ENCODE measurements around the gene TP63. TPM values are rescaled to one million over a fixed set of nuclear protein-coding genes. Genes with fewer than 3 reads are reported as not detected.

The TP63 gene
- total and polyA plus RNA-seq, 2 donors (not counting 3 experiments of a cell fraction or from before 2014, with no cell fraction given) = not detected

- CTCF ChIA-PET = interaction anchor here (0.8 to 4.2 kb wide), 9 partner anchors 11 to 162 kb away, joined by 3 to 25 read pairs (median 4); no protein-coding TSS in a partner anchor
- peaks cover 18% of the 10 kb centered on the region for H3K4me1 ChIP-seq (ENCODE audit: control insufficient read depth, extremely low read depth, insufficient read depth, low read length)
- H3K36me3 ChIP-seq (ENCODE audit: control insufficient read depth in 2 of 2, extremely low read depth in 1 of 2, insufficient read depth in 2 of 2, low read length in 2 of 2) = no peaks in the 10 kb centered on the region
- H2AFZ ChIP-seq (ENCODE audit: low read depth, low read length) = no peak overlapping the region
- intact Hi-C loops (cut with micrococcal nuclease) (loop anchor here (1.0 kb wide), 1 partner anchor 162 kb away; no protein-coding TSS in a partner anchor), dilution Hi-C loops (cut with MboI; ENCODE audit: extremely low pct_ligation_motif_present, low sequenced_read_pairs) (no loop called here)
- H4K20me1 ChIP-seq (replicated peaks; ENCODE audit: control insufficient read depth, extremely low read depth, insufficient read depth, low read length) = no peaks in the 10 kb centered on the region
- H3K9ac ChIP-seq (replicated peaks; ENCODE audit: extremely low read depth, insufficient read depth, low read length) = no peak overlapping the region
- no peak overlapping the region for H3K4me2 ChIP-seq (ENCODE audit: insufficient read depth, low read length)
- H3K27ac ChIP-seq (ENCODE audit: insufficient read depth, low read depth, low read length) = no peak overlapping the region
- DNase-seq (ENCODE audit: low read depth, low spot score) (no peak), FAIRE-seq (no peak)
- no peaks in the 10 kb centered on the region for H3K79me2 ChIP-seq (ENCODE audit: control insufficient read depth, insufficient read depth, low read length)
- H3K9me1 ChIP-seq (replicated peaks; ENCODE audit: control insufficient read depth, extremely low read depth, insufficient read depth, low read length) = no peaks in the 10 kb centered on the region
- no peaks in the 10 kb centered on the region for H3K27me3 ChIP-seq (ENCODE audit: control insufficient read depth in 2 of 2, insufficient read depth in 2 of 2, low read length in 2 of 2)
- POLR2A ChIA-PET = no interaction called here
- no peak for TF ChIP-seq POLR2A (IDR thresholded peaks at IDR 0.05; ENCODE audit: low read depth, low read length)
- no peak for TF ChIP-seq JUN (IDR thresholded peaks at IDR 0.05; ENCODE audit: borderline replicate concordance, insufficient read depth, insufficient read length, low read depth)
- TF ChIP-seq, protein P1, sequence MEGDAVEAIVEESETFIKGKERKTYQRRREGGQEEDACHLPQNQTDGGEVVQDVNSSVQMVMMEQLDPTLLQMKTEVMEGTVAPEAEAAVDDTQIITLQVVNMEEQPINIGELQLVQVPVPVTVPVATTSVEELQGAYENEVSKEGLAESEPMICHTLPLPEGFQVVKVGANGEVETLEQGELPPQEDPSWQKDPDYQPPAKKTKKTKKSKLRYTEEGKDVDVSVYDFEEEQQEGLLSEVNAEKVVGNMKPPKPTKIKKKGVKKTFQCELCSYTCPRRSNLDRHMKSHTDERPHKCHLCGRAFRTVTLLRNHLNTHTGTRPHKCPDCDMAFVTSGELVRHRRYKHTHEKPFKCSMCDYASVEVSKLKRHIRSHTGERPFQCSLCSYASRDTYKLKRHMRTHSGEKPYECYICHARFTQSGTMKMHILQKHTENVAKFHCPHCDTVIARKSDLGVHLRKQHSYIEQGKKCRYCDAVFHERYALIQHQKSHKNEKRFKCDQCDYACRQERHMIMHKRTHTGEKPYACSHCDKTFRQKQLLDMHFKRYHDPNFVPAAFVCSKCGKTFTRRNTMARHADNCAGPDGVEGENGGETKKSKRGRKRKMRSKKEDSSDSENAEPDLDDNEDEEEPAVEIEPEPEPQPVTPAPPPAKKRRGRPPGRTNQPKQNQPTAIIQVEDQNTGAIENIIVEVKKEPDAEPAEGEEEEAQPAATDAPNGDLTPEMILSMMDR (IDR thresholded peaks at IDR 0.05; ENCODE audit: extremely low read depth in 1 of 2, insufficient read depth in 1 of 2, low read depth in 1 of 2, low read length in 2 of 2) = no peak
- TF ChIP-seq, protein P2, sequence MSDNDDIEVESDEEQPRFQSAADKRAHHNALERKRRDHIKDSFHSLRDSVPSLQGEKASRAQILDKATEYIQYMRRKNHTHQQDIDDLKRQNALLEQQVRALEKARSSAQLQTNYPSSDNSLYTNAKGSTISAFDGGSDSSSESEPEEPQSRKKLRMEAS (IDR thresholded peaks at IDR 0.05; ENCODE audit: insufficient read depth, insufficient read length) = no peak
- no peak for TF ChIP-seq POLR2AphosphoS5 (IDR thresholded peaks at IDR 0.05; ENCODE audit: insufficient read depth, low read depth, low read length)
- no peak for TF ChIP-seq EZH2 (IDR thresholded peaks at IDR 0.05; ENCODE audit: borderline replicate concordance, low read depth, low read length, severe bottlenecking)
- TF ChIP-seq FOS (IDR thresholded peaks at IDR 0.05; ENCODE audit: borderline replicate concordance, insufficient read depth, low read length) = no peak
- no peak for TF ChIP-seq GATA2 (IDR thresholded peaks at IDR 0.05; ENCODE audit: insufficient read depth, insufficient read length, low read depth, low read length)
- no peak for TF ChIP-seq MYC (IDR thresholded peaks at IDR 0.05; ENCODE audit: low read depth, low read length)
- no peak overlapping the region for H3K4me3 ChIP-seq (replicated peaks in 1 of 3; ENCODE audit: insufficient read depth in 1 of 3, low read depth in 1 of 3, low read length in 3 of 3)
- no TSS peak for BruUV-seq (replicated peaks)
- H3K9me3 ChIP-seq (replicated peaks; ENCODE audit: control insufficient read depth, insufficient read depth, low read length) = no peaks in the 10 kb centered on the region
These were observed 155.4 kb downstream of the TP63 start for GRCh38 chr3:189786479-189787064.

Data from endothelial cell of umbilical vein (primary cell).